CD4-positive, alpha-beta T cell treated with Interleukin-4 for 4 hours (primary cell): ENCODE data around the gene SELENOW.

Source experiments
- DNase-seq: peaks from one replicate; pipeline ENCODE4 v3.0.0-alpha.2; 2020

Gene SELENOW

GRCh38 chr19:47826800-47827199, 48.3 kb downstream of the SELENOW start:
- no peak for DNase-seq

- no peak for DNase-seq
Observed at GRCh38 chr19:47832723-47833122, 54.2 kb downstream of the SELENOW start.
